GM18951 (cell line): ENCODE results near the gene CRKL.

ENCODE experiments used
- POLR2A ChIP-seq: IDR thresholded peaks from 4 replicates; pipeline ENCODE4 v1.6.1; 2011; ENCODE audit warnings: mild to moderate bottlenecking; ENCODE audit not compliant: insufficient read length, insufficient read depth; ENCODE audit errors: extremely low read depth
- in situ Hi-C: fragments of 300-500 bp; cut with MboI; formaldehyde crosslinking; loops from one replicate; pipeline ENCODE4 v1.12.0; 2022; ENCODE audit warnings: low sequenced_read_pairs, mixed read lengths, inconsistent platforms; ENCODE audit not compliant: unreplicated experiment

CRKL gene

GRCh38 chr22:20916916-20917810 is at the start of gene CRKL:
Gene CRKL, plus strand, starts transcription at chr22:20917407. Its CDS starts 528 bp downstream, at chr22:20917935.
- in situ Hi-C loops = no loop called here
- TF ChIP-seq POLR2A = peak; percentile 86

- no peak for TF ChIP-seq POLR2A
- in situ Hi-C loops = no loop called here
Measured at GRCh38 chr22:20868025-20868962, 48.9 kb upstream of the CRKL start.

GRCh38 chr22:20869234-20869633 is 48.0 kb upstream of the CRKL start:
- no peak for TF ChIP-seq POLR2A
- in situ Hi-C loops = no loop called here

GRCh38 chr22:20873214-20873613 is 44.0 kb upstream of the CRKL start:
- no peak for TF ChIP-seq POLR2A
- in situ Hi-C loops = no loop called here

GRCh38 chr22:20875296-20875695 is 41.9 kb upstream of the CRKL start:
- in situ Hi-C loops = no loop called here
- TF ChIP-seq POLR2A = no peak

- in situ Hi-C loops = no loop called here
- no peak for TF ChIP-seq POLR2A
Measured at GRCh38 chr22:20877715-20878114, 39.5 kb upstream of the CRKL start.

- in situ Hi-C loops = no loop called here
- no peak for TF ChIP-seq POLR2A
Measured at GRCh38 chr22:20881231-20881630, 36.0 kb upstream of the CRKL start.

GRCh38 chr22:20881869-20882815 is 35.1 kb upstream of the CRKL start:
- no peak for TF ChIP-seq POLR2A
- in situ Hi-C loops = no loop called here

- no peak for TF ChIP-seq POLR2A
- in situ Hi-C loops = no loop called here
Measured at GRCh38 chr22:20882855-20883254, 34.4 kb upstream of the CRKL start.

- in situ Hi-C loops = no loop called here
- TF ChIP-seq POLR2A = no peak
Measured at GRCh38 chr22:20884454-20884853, 32.8 kb upstream of the CRKL start.

- in situ Hi-C loops = no loop called here
- no peak for TF ChIP-seq POLR2A
Measured at GRCh38 chr22:20885017-20885556, 32.1 kb upstream of the CRKL start.

- TF ChIP-seq POLR2A = no peak
- in situ Hi-C loops = no loop called here
Measured at GRCh38 chr22:20885557-20886323, 31.5 kb upstream of the CRKL start.

GRCh38 chr22:20887375-20887774 is 29.8 kb upstream of the CRKL start:
- no peak for TF ChIP-seq POLR2A
- in situ Hi-C loops = no loop called here
